Stimulated activated CD8-positive, alpha-beta memory T cell treated with anti-CD3 and anti-CD28 coated beads, Interleukin-15, amount 100 ng/mL, for 1 hour (primary cell): Measurements from ENCODE around the gene GJA4.

ENCODE experiments used
- DNase-seq: peaks from one replicate; pipeline ENCODE4 v3.0.0-alpha.2; 2020; ENCODE audit warnings: low read depth

The GJA4 gene

DNA sequence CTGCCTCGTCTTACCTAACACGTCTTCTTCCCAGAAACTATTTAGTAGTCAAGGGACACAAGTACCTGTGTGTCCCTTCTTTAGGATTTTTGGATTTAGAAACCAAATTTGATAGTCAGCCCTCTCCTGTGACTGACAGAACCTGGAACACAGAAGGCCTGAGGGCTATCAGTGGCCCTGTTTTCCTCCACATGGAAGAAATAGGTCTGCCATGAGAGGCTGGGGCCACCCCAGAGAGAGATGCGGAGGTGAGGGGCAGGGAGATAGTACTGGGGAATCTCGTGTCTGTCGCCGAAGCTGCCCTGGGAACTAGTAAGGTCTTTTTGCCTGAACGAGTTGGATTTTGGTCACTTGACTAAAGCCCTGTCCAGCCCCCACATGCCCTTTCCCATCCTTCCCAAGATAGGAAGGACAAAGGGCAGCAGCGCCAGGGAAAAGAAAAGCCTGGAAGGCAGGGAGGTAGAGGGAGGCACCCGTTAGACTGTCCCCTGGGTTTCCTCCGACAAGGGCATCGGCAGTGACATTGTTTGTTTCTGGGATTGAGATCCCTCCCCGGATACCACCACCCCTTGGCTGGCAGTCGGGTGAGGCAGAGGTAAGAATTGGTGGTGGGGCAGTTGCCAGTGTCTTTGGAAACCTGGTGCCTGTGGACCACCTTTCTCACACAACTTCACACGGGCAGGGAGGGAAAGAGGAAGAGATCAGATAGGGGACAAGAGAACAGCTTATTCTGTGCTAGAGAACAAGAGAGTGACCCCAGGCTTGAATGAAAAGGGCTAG, 46.9 kb downstream of the GJA4 start:
- DNase-seq = no peak

DNA sequence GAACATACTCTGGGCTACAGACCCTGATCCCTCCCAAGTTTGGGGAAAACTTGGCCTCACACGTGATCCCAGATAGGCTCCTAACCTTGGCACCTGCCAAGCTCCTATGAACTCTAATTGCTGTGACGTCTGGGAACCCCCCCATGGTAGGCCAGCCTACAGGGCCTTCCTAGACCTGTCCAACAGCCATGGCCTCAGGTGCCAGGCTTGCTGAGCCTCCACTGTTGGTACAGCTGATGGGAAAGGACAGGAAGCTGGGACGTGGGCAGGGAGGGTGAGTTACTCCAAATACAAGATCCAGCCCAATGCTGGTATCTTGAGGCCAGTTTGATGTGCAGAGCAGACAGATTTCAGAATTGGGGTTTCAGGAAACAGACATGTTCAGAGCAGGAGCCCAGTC, 47.6 kb downstream of the GJA4 start:
- DNase-seq = no peak

DNA sequence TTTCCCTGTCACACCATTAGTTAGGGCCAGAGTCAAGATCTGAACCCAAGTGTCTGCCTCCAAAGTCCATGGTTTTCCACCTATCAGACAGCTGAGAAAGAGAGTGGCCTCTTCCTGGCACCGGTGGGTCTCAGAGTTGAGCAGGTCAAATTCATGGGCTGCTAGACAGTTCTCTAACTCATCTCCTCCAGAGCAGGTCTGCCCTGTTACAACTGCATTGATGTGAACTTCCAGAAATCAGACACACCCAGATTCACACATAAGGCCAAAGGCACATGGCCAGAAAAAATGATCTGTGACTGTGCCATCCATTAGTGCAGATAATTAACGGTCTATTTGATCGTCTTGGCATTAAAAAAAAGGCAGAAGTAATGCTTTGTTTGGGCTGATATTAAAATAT, 49.3 kb downstream of the GJA4 start:
- no peak for DNase-seq

DNA sequence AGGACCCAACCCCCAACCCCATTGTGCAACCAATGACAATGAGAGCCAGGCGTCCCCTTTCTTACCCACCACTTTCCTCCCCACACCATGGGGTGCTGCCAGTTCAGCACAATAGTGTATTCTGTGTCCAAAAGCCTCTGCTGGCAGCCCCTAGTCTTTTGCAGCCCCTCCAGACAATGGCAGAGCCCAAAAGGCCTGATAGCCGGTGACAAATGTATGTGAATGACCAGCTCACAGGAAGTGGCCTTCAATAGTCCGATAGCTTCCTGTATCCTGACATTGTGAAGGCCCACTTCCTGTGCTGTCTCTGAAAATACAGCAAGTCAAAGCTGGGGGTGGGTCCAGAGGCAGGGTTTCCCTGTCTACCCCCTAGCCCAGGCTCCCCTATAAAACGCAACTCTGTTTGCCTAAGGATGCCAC, 50.2 kb downstream of the GJA4 start:
- DNase-seq = no peak

DNA sequence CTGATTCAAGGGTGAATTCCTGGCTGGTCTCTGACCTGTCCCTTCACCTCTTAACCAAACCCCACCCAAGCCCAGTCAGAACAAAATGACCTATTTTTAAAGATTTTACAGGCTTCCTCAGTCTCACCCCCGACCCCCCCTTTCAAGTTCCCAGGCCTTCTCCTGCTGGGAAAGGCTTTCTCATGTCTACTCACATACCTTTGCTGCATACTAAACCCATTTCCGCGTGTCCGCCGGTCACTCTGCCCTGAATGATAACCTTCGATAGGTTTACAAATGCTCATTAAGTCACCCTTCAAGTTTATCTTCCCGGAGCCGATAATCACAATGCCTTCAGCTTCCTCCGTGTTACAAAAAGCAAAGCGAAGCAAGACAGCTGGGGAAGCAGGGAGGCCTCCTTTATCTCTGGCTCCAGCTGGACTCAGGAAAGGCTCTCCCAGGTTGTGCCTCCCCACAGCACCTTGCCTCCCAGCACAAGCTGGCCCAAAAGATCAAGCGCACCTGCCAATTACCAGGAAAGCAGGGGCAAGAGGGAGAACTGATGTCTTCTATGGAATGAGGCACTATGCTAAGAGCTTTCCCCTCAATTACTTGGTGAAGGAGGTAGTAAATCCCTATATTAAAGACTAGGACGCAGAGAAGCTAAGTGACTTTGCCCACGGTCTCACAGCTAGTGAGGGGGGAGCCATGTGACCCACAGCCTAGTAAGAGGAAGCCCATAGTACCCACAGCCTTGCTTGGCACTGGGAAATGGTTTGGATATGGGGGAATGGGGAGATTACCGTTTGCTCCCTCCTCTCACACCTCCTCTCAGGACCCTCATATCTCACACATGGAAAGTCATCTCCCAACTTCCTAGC, 50.8 kb downstream of the GJA4 start:
- no peak for DNase-seq

DNA sequence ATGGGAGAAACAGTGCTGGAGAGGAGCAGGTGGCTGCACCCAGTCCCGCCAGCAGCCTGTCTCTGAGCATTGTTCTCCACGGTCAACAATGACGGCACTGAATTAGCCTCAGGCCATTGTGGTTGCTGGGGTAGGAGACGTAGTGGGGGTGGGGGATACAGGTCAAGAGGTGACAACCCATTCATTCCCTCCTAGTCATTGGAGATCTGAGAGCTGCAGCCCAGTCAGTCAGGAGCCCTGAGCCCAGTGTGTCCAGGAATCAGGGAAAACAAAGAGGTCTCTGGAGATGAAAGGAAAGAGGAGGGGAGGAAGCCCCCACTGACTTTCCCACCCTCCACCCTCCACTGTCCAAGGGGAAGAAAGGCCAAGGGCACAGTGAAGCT, 51.4 kb downstream of the GJA4 start:
- no peak for DNase-seq
